GM19239 (cell line): ENCODE measurements around the gene FAM217B.

Experiments
- DNase-seq: peaks from one replicate; pipeline ENCODE4 v3.0.0; 2011; ENCODE audit warnings: low spot score; ENCODE audit not compliant: insufficient read length
- FAIRE-seq: peaks from 2 replicates; lab custom pipeline; 2011; peaks lifted over from hg19 to GRCh38; lab: Jason Lieb, UNC

Gene FAM217B

DNA sequence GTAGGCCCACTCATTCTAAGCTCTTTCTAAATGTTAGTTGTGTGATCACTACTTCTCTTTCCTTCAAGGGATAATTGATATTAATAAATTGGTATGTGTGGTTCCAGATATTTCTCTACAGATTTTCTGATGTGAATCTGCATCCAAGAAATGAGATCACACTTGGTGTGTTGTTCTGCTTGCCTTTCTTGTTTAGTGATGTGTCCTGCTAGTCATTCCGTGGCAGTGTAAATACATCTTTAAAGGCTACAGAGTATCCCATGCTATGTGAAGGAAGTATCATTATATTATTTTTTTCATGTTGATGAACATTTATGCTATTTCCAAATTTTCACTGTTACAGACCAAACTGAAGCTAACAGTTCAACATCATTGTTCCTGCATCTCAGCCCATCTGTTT, 31.2 kb downstream of the FAM217B start:
- FAIRE-seq = no peak

DNA sequence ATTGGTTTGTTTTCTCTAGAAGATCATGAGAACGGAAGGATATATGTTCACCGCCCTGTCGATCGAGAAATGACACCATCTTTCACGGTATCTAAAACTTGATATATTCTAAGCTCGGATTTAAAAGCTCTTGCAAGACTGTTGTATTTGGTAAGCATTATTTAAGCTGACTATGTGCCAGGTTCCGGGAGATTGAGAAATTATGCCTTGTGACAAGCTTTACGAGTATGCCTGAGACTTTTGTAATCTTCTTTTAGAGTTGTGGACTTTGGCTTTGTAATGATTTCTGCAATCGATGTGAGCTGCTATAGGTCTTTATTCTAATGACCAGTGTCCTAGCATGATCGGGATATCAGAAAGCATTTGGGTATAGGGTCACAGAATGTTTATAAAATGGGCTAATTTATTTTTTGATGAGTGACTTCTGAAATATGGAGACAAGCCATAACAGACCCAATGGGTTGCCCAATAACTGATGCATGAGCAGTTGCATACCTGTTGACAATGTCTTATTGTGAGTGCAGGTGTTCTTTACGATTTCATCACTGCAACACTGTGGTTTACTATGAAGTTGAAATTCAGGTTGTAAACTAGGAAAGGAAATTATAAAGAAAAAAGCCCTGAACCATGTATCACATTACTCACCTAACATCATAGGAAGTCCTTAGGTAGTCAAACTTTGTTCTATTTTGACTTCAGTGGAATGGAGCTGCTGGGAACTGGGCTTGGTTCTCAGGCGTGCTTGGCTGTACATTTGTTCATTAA, 32.0 kb downstream of the FAM217B start:
- FAIRE-seq (no peak), DNase-seq (no peak)

More for the DNA sequence above, 31.2 kb downstream of the FAM217B start:
- no peak for DNase-seq

DNA sequence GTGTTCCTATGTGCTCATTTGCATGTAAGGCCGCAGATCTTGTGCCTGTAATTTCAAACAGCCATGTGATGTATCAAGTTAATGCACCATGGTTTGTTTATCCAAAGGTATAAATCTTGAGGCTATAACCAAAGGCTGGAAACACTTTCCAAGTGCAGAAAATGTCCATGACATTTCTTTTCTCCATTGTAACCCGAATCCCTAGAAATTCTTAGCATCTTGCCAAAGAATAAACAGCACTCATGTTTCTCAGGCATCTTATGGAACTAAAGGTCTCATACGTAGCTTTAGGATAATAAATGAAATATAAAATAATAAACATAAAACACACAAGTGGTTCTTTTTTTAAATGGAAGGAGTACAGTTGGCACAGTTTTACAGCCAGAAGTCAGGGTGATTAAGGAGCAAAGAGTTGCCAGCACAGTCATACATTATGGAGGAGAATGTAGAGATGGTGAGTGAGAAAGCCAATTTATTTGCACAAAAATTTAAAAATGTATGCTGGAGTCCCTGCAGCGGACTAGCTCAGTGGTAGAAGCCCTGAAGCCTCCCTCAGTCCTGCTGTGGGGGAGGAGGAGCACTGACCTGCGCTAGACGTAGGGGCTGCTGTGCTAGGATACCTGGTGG, 36.1 kb downstream of the FAM217B start:
- FAIRE-seq = no peak
- DNase-seq = no peak

DNA sequence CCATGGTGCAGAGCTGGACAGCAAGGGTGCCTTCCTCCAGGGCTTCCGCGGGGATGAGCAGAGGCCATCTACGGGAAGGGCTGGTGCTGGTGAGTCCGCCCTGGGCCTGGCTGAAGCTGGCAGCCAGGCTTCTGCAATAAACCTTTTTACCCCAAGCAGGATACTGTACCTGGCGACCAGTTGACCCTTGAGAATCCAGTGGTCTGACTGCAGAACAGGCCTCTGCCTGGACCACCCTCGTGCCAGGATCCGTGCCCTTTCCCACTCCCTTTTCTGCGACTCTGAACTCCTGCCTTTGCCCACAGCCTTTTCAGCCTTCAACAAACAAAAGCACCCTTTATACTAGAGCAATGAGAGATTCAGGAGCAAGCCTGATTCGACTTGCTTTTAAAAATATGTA, 36.9 kb downstream of the FAM217B start:
- no peak for DNase-seq
- no peak for FAIRE-seq

DNA sequence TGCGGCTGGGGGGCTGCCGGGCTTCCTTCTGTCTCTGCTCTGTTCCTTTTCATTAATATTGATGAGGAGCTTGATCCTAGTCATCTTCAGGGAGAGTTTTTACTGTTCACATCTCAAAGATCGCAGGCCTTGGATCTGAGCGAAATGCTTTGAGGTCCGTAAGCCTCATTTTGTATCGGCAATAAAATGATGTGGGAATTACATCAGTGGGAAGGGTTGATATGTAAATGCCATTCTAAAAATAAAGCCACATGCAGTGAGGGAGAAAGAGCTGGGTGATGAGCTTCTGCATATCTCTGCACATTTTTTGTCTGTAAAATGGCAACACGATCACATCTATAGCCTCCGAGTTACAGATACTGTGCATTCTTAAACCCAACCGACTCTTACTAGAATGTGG, 42.9 kb downstream of the FAM217B start:
- DNase-seq (no peak), FAIRE-seq (no peak)

DNA sequence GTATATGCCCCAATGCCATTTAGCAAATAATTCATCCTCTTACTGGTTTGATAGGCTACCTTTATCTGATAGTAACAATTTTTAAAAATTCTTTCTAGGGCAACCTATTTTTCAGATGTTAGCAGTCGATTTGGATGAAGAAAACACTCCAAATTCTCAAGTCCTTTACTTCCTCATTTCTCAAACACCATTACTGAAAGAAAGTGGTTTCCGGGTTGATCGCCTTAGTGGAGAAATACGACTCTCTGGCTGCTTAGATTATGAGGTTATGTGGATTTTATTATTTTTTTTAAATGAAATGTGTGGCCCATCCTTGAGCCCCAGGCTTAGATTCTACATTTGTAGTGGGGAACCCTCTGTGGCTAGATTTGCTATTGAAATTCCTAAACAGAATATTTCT, 44.4 kb downstream of the FAM217B start:
- DNase-seq (no peak), FAIRE-seq (no peak)

DNA sequence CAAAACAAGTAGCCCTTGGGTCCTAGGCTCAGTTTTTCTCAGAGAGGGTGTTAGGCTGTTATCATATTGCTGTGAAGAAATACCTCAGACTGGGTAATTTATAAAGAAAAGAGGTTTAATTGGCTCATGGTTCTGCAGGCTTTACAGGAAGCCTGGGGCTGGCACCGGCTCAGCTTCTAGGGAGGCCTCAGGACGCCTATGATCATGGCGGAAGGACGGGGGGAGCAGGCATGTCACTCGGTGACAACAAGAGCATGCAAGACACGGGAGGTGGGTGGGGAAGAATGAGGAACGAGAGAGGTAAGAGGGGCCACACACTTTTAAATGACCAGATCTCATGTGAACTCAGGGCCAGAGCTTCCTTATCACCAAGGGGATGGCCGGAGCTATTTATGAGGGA, 45.0 kb downstream of the FAM217B start:
- DNase-seq (no peak), FAIRE-seq (no peak)

DNA sequence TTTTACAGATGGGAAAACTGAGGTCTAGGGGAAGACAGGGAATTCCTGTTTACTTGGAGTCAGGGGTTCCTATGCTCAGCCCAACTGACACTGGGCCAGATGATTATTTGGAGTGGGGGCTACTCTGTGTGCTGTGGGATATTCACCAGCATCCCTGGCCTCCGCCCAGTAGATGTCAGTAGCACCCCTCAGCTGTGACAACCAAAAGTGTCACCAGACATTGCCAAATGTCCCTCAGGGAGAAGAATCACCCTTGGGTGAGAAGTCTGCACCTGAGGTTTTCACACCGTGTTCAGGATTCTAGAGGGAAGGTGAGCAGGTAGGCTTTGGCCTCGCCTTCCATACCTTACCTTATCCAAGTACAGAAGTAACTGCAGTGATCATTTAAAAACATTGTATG, 45.7 kb downstream of the FAM217B start:
- FAIRE-seq (no peak), DNase-seq (no peak)

DNA sequence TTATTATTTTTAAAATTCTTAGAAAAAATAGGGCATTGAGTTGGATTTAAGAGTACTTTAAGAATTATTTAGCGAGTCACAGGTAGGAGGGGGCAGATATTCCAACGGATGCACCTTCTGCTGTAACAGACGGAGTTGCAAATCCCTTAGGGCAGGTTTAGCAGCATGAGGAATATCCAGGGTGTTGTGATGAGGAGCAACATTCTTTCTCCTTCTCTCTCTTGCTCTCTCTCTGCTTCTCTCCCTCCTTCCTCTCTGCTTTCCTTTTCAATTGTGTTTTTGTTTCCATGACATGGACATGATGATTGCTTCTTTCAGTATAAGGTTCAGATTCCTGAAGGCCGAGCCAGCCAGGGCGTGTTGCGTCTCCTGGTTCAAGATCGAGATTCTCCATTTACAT, 46.9 kb downstream of the FAM217B start:
- no peak for FAIRE-seq
- no peak for DNase-seq

DNA sequence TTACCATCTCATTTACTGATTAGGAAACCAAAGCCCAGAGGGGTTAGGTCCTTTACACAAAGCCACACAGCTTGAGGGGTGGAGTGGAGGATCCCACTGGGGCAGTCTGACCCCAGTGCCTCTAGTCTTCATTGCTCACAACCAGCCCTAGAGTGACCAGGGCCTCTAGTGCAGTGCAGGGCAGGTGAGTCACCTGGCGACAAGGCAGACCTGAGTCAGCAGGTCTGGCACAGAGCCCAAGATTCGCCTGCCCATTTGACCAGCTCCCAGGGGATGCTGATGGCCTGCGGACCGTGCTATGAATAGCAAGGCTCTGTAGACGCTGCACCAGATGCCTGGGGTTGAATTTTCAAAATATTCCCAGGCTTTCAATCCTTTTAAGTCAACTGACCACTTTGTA, 48.0 kb downstream of the FAM217B start:
- no peak for FAIRE-seq

DNA sequence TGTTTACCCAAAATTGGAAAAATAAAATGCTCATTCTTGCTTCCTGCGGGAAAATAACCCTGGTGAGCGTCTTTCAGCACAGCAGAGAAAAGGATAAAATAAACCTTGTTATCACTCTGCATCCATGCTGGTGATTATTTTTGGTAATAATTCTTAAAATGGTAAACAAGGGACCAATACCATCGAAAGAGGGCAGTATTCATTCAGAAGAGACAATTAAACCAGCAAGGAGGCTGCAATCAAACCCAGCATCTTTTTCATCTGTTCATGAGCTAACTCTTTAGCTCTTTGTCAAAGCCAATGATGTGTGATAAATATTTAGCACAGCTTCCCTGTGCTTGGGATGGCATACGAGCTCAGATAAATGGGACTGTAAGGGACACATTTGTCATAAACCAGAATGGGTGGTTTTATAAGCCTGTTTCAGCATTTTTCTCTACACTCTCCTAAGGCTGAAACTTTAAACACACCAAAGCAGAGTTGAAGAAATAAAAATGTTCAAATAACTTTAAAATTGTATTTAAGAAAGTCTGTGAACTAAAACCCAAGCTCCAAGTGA, 52.4 kb downstream of the FAM217B start:
- FAIRE-seq (no peak), DNase-seq (no peak)

More for the DNA sequence above, 48.0 kb downstream of the FAM217B start:
- no peak for DNase-seq

DNA sequence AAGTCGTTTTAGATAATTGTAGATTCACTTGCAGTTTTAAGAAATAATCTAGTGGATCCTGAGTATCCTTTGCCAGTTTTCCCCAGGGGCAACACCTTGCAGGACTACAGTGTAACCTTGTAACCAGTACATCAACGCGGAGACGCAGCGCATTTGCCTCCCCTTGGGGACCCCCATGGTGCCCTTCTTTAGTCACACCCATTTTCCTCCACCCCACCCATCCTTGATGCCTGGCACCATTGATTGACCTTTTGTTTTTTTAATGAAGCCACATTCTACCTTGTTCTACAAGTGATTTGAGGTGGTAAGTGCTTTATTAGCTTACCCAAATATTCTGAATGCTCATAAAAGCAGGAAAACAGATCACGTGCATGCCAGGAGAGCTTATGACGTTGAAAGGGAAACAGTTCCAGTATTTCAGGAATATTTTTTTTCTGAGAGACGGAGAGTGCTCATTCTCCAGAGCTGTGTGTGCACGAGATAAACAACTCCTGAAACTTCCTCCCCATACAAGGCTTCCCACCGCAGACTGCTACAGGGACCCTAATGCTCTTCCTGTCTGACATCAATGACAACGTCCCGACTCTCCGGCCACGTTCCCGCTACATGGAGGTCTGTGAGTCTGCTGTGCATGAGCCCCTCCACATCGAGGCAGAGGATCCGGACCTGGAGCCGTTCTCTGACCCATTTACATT, 53.7 kb downstream of the FAM217B start:
- FAIRE-seq (no peak), DNase-seq (no peak)

DNA sequence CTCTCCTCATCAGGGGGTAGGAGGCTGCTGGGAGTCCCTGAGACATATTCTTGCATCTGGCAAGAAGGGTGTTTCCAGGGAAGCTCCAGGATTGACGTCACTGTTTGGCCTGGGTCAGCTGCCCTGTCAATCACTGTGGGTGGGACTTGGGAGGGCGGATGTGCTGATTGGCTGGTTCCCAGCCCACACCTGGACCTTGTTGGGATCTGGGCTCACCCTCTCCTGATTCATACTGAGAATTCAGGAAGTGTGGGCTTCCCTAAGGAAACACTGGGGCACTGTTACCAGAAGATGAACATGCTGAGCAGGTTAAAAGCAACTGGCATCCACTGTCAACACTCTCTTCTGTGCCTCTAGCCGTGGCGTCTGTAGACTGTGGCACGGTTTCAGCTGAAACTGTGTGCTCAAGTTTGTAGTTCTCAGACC, 54.5 kb downstream of the FAM217B start:
- no peak for DNase-seq
- no peak for FAIRE-seq

DNA sequence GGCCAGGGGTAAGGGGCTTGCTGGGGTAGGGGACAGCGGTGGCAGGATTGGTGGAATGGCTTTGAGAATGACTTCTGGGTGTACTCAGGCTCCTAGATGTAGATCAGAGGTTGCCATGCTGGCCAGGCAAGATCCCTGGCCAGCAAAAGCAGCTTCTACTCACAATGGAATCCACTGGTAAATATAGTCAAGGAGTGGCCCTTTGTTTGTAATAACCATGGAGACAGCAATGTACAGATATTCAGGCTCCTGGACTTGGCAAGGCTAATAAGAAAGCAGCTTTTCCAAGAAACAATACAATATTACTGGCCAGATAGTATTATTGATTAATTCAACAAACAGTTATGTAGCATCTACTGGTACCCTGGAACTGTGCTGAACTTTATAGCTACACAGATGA, 55.9 kb downstream of the FAM217B start:
- DNase-seq (no peak), FAIRE-seq (no peak)

DNA sequence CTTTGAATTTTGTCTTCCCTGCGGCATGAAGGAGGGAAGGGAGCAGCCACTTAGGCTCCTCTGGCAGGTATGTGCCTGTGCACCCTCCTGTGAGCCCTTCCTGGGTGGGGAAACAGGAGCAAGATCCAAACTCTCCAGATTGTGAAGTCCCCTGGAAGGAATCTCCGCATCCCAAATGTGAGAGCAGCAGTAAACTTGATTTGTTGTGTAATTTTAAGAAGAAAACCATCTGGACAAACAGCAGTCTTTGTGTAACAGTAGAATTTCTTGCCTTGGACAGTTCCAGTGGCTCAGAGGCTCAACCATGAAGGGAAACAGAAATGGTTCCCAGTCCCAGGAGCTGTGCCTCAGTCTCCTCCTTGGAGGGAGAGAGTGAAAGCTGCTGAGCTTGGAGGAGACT, 57.7 kb downstream of the FAM217B start:
- FAIRE-seq (no peak), DNase-seq (no peak)
